ENCODE data around the gene TMEM62. TPM values are rescaled to one million over a fixed set of nuclear protein-coding genes. Genes with fewer than 3 reads are reported as not detected.

TMEM62 gene
- total and polyA plus RNA-seq, 10 of the 15 experiments (the other 5 are each of a cell fraction or from before 2014, with no cell fraction given): 7.0 to 26.8 (median 14.9) TPM

DNA sequence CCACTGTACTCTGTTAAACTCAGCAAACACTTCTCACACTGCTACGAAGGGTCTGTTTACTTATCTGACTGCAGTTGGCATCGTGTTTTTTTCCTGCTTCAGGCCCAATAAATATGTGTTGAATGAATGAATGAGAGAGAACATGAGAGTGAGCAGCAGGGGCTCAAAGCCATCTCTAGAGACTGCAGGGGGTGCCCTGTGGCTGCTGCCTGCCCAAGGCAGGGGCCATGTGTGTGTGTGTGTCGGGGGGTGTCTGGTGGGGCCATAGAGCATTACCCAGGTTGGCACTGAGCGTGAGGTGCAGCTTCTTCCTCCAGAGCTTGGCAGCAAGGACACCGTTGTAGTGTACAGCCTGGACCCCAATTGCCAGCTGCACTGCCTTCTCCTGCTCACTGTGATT lies 72.7 kb downstream of the TMEM62 start:
- Histone ChIP-seq H3K79me2 (ENCODE audit: control insufficient read depth, insufficient read depth, low read length) (no peaks in the 10 kb centered on the region), H3K27ac (ENCODE audit: control insufficient read depth, insufficient read depth) (no peak overlapping the region), H3K4me3 (no peak overlapping the region), H3K27me3 (replicated peaks in 1 of 2; ENCODE audit: control insufficient read depth in 2 of 2, insufficient read depth in 2 of 2, low read length in 1 of 2) (peaks cover 0 to 3% of the 10 kb centered on the region in 2 experiments; a peak in 3 of 4 replicates), H3K4me1 (ENCODE audit: control insufficient read depth, insufficient read depth, low read length) (no peaks in the 10 kb centered on the region), H3K4me2 (ENCODE audit: control insufficient read depth, insufficient read depth) (no peak overlapping the region), H3K9ac (ENCODE audit: control insufficient read depth, insufficient read depth, low read length) (no peak overlapping the region), H3K9me3 (replicated peaks; ENCODE audit: control insufficient read depth, insufficient read depth, low read length) (no peaks in the 10 kb centered on the region), H3K36me3 (ENCODE audit: control insufficient read depth in 2 of 2, insufficient read depth in 2 of 2, low read length in 1 of 2) (no peaks in the 10 kb centered on the region), H2AFZ (ENCODE audit: control insufficient read depth, low read depth, low read length) (no peak overlapping the region), H4K20me1 (ENCODE audit: control insufficient read depth, insufficient read depth) (no peaks in the 10 kb centered on the region)
- 17% methylated on average over 5 of the region's 5 CpGs for WGBS (ENCODE audit: insufficient coverage, insufficient replicate concordance, low lambda C conversion rate, missing lambda C conversion rate)
- SMC1A ChIA-PET (ENCODE audit: uncharacterized antibody, unreplicated experiment): interaction anchor here (0.8 to 1.4 kb wide), 2 partner anchors 17 to 80 kb away, joined by 3 read pairs; no protein-coding TSS in a partner anchor
- POLR2A ChIA-PET: no interaction called here
- in situ Hi-C loops (cut with MboI): no loop called here
- CTCF ChIA-PET: no interaction called here
- no TSS peak for BruUV-seq (replicated peaks)
- no peak for FAIRE-seq
- intact Hi-C loops (cut with micrococcal nuclease; ENCODE audit: unreplicated experiment): no loop called here
- no peak for ATAC-seq
- DNase-seq (ENCODE audit: low read depth, low spot score): no peak
- RAD21 ChIA-PET (ENCODE audit: unreplicated experiment): no interaction called here
- TF ChIP-seq NR2C1 (IDR thresholded peaks at IDR 0.05) (no peak), POLR2AphosphoS2 (IDR thresholded peaks at IDR 0.05; ENCODE audit: low read depth, low read length) (no peak), NR2C2 (IDR thresholded peaks at IDR 0.05; ENCODE audit: borderline replicate concordance, control insufficient read depth, insufficient read length, low read depth) (no peak), ZNF207 (IDR thresholded peaks at IDR 0.05; ENCODE audit: borderline replicate concordance) (no peak), PAX8 (IDR thresholded peaks at IDR 0.05) (no peak), SREBF1 (IDR thresholded peaks at IDR 0.05; ENCODE audit: low read length) (no peak), SIN3A (IDR thresholded peaks at IDR 0.05; ENCODE audit: low read depth, low read length) (no peak), NBN (IDR thresholded peaks at IDR 0.05) (no peak), HDAC2 (IDR thresholded peaks at IDR 0.05) (no peak)
- TF ChIP-seq, protein P1, sequence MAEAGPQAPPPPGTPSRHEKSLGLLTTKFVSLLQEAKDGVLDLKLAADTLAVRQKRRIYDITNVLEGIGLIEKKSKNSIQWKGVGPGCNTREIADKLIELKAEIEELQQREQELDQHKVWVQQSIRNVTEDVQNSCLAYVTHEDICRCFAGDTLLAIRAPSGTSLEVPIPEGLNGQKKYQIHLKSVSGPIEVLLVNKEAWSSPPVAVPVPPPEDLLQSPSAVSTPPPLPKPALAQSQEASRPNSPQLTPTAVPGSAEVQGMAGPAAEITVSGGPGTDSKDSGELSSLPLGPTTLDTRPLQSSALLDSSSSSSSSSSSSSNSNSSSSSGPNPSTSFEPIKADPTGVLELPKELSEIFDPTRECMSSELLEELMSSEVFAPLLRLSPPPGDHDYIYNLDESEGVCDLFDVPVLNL (IDR thresholded peaks at IDR 0.05; ENCODE audit: low read depth, low read length): no peak
- TF ChIP-seq, protein P2, sequence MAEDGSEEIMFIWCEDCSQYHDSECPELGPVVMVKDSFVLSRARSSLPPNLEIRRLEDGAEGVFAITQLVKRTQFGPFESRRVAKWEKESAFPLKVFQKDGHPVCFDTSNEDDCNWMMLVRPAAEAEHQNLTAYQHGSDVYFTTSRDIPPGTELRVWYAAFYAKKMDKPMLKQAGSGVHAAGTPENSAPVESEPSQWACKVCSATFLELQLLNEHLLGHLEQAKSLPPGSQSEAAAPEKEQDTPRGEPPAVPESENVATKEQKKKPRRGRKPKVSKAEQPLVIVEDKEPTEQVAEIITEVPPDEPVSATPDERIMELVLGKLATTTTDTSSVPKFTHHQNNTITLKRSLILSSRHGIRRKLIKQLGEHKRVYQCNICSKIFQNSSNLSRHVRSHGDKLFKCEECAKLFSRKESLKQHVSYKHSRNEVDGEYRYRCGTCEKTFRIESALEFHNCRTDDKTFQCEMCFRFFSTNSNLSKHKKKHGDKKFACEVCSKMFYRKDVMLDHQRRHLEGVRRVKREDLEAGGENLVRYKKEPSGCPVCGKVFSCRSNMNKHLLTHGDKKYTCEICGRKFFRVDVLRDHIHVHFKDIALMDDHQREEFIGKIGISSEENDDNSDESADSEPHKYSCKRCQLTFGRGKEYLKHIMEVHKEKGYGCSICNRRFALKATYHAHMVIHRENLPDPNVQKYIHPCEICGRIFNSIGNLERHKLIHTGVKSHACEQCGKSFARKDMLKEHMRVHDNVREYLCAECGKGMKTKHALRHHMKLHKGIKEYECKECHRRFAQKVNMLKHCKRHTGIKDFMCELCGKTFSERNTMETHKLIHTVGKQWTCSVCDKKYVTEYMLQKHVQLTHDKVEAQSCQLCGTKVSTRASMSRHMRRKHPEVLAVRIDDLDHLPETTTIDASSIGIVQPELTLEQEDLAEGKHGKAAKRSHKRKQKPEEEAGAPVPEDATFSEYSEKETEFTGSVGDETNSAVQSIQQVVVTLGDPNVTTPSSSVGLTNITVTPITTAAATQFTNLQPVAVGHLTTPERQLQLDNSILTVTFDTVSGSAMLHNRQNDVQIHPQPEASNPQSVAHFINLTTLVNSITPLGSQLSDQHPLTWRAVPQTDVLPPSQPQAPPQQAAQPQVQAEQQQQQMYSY (CRISPR knock-in tag; IDR thresholded peaks at IDR 0.05): no peak
- TF ChIP-seq, protein P3, sequence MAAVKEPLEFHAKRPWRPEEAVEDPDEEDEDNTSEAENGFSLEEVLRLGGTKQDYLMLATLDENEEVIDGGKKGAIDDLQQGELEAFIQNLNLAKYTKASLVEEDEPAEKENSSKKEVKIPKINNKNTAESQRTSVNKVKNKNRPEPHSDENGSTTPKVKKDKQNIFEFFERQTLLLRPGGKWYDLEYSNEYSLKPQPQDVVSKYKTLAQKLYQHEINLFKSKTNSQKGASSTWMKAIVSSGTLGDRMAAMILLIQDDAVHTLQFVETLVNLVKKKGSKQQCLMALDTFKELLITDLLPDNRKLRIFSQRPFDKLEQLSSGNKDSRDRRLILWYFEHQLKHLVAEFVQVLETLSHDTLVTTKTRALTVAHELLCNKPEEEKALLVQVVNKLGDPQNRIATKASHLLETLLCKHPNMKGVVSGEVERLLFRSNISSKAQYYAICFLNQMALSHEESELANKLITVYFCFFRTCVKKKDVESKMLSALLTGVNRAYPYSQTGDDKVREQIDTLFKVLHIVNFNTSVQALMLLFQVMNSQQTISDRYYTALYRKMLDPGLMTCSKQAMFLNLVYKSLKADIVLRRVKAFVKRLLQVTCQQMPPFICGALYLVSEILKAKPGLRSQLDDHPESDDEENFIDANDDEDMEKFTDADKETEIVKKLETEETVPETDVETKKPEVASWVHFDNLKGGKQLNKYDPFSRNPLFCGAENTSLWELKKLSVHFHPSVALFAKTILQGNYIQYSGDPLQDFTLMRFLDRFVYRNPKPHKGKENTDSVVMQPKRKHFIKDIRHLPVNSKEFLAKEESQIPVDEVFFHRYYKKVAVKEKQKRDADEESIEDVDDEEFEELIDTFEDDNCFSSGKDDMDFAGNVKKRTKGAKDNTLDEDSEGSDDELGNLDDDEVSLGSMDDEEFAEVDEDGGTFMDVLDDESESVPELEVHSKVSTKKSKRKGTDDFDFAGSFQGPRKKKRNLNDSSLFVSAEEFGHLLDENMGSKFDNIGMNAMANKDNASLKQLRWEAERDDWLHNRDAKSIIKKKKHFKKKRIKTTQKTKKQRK (IDR thresholded peaks at IDR 0.05; ENCODE audit: low read depth, low read length): no peak
- TF ChIP-seq, protein P4, sequence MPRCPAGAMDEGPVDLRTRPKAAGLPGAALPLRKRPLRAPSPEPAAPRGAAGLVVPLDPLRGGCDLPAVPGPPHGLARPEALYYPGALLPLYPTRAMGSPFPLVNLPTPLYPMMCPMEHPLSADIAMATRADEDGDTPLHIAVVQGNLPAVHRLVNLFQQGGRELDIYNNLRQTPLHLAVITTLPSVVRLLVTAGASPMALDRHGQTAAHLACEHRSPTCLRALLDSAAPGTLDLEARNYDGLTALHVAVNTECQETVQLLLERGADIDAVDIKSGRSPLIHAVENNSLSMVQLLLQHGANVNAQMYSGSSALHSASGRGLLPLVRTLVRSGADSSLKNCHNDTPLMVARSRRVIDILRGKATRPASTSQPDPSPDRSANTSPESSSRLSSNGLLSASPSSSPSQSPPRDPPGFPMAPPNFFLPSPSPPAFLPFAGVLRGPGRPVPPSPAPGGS (IDR thresholded peaks at IDR 0.05; ENCODE audit: borderline replicate concordance, insufficient read depth, low read depth, low read length, poor library complexity, severe bottlenecking): no peak

Measured in GM12878 (cell line).